ENCODE measurements around the gene DLGAP1. TPM values are rescaled to one million over a fixed set of nuclear protein-coding genes. Genes with fewer than 3 reads are reported as not detected.

DLGAP1 gene
- total and polyA plus RNA-seq, 2 experiments from 2014 or later = 0.13 to 0.22 TPM

DNA sequence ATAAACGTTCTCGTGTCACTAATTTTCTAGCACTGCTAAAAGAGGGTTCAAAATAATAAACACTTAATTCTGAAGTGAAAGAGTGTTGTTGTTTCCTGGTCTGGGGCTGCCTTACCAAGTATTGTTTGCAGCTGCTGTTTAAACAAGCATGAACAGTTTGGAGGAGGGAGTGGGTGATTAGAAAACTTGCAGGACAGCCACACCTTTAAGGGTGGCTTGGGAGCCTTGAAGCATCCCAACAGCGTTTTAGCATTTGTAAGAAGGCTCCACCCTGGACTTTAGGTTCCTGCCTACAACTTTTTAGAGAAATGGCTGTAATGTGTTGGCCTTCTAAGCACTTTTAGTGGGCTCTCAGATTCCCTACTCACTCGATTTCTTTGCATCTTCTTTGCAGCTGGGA, 633.6 kb downstream of the DLGAP1 start:
- Histone ChIP-seq H3K27me3 (replicated peaks; ENCODE audit: insufficient read depth) (no peaks in the 10 kb centered on the region), H3K4me2 (ENCODE audit: unreplicated experiment) (no peak overlapping the region), H3K9me2 (ENCODE audit: insufficient read depth) (no peaks in the 10 kb centered on the region), H3K27ac (no peak overlapping the region), H3K4me3 (no peak overlapping the region), H3K9ac (no peak overlapping the region), H3F3A (ENCODE audit: insufficient read depth) (peaks cover 13% of the 10 kb centered on the region), H4K20me1 (ENCODE audit: insufficient read depth) (no peaks in the 10 kb centered on the region), H3K4me1 (ENCODE audit: insufficient read depth) (peaks cover 13% of the 10 kb centered on the region), H3K36me3 (ENCODE audit: low read depth) (no peaks in the 10 kb centered on the region), H3K79me2 (ENCODE audit: insufficient read depth) (no peaks in the 10 kb centered on the region), H3K9me3 (ENCODE audit: low read depth) (no peaks in the 10 kb centered on the region), H2AFZ (no peak overlapping the region)
- TF ChIP-seq EZH2phosphoT487 (IDR thresholded peaks at IDR 0.05; ENCODE audit: insufficient read depth, low read depth) (no peak), EZH2 (IDR thresholded peaks at IDR 0.05; ENCODE audit: insufficient read depth, poor library complexity, severe bottlenecking) (no peak)
- in situ Hi-C loops (cut with MboI) = no loop called here
- WGBS, 2 experiments (ENCODE audit: low coverage in 1 of 2, low lambda C conversion rate in 2 of 2, missing lambda C conversion rate in 2 of 2) = 64 to 72% methylated on average over 4 of the region's 4 CpGs
- DNase-seq = no peak

DNA sequence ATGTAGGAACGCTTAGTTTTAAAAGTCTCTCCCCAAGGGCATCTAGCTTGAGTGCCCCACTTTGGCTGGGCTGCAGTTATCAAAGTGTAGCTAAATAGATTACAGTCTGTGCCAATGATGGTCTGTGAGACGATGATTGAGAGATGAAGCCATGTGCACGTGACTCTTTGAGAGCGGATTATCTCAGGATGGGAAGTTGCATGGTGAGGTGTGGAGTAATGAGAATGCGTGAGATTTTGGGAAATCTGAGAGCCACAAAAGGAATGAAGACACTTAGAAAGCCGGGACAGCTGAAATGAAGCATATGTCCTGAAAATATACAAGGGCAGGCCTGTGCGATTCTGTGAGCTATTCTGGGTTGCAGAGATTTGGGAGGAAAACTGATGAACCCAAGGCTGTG, 635.1 kb downstream of the DLGAP1 start:
- Histone ChIP-seq H3K4me1 (ENCODE audit: insufficient read depth) (peaks cover 28% of the 10 kb centered on the region), H3K4me3 (no peak overlapping the region), H3K9me2 (ENCODE audit: insufficient read depth) (no peaks in the 10 kb centered on the region), H2AFZ (no peak overlapping the region), H3K79me2 (ENCODE audit: insufficient read depth) (no peaks in the 10 kb centered on the region), H3K27me3 (replicated peaks; ENCODE audit: insufficient read depth) (no peaks in the 10 kb centered on the region), H3K9ac (no peak overlapping the region), H3K9me3 (ENCODE audit: low read depth) (no peaks in the 10 kb centered on the region), H3K27ac (no peak overlapping the region), H3K4me2 (ENCODE audit: unreplicated experiment) (no peak overlapping the region), H3F3A (ENCODE audit: insufficient read depth) (peaks cover 29% of the 10 kb centered on the region), H4K20me1 (ENCODE audit: insufficient read depth) (no peaks in the 10 kb centered on the region), H3K36me3 (ENCODE audit: low read depth) (no peaks in the 10 kb centered on the region)
- WGBS, 2 experiments (ENCODE audit: low coverage in 1 of 2, low lambda C conversion rate in 2 of 2, missing lambda C conversion rate in 2 of 2) = 99% methylated on average over 7 of the region's 7 CpGs
- in situ Hi-C loops (cut with MboI) = no loop called here
- no peak for DNase-seq
- TF ChIP-seq EZH2phosphoT487 (IDR thresholded peaks at IDR 0.05; ENCODE audit: insufficient read depth, low read depth) (no peak), EZH2 (IDR thresholded peaks at IDR 0.05; ENCODE audit: insufficient read depth, poor library complexity, severe bottlenecking) (no peak)

DNA sequence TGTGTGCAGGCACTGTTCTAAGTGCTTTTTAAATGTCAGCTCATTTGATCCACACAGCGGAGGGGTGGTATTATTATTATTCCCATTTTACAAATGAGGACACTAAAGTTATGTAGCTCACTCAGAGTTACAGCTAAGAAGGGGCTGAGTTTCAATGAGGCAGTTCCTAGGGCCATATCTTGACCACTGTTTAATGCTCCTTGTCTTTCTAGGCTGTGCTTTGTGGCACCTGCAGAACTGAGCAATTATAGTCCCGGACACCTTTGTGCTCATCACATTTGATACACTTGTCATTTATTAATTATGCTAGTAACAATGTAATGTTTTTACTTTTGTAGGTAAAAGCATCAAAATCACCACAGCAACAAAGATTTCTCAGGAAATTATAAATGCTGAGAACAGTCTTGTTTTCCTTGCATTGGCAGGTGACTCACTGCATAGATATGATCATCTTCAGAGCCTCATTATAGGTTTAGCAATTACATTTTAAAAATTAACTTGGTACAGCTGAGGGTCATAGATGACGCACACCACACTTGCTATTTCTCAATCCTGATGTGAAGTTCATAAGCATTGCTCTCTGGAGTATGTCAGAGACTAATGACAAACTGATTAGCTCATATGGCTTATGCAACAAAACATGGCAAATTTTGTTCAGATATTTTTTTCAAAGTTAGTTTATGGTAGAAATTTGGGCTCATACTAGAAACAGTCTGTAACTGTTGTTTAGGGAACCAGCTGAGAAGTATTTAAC, 638.3 kb downstream of the DLGAP1 start:
- peak overlapping the region; percentile 58 for H3K9ac ChIP-seq
- in situ Hi-C loops (cut with MboI) = no loop called here
- peaks cover 35% of the 10 kb centered on the region for H3F3A ChIP-seq (ENCODE audit: insufficient read depth)
- H3K27me3 ChIP-seq (replicated peaks; ENCODE audit: insufficient read depth) = no peaks in the 10 kb centered on the region
- H3K36me3 ChIP-seq (ENCODE audit: low read depth) = no peaks in the 10 kb centered on the region
- no peak overlapping the region for H3K4me3 ChIP-seq
- DNase-seq = peak; percentile 95
- WGBS, 2 experiments (ENCODE audit: low coverage in 1 of 2, low lambda C conversion rate in 2 of 2, missing lambda C conversion rate in 2 of 2) = 39 to 41% methylated on average over 3 of the region's 3 CpGs
- no peaks in the 10 kb centered on the region for H3K9me2 ChIP-seq (ENCODE audit: insufficient read depth)
- H3K4me2 ChIP-seq (ENCODE audit: unreplicated experiment) = peak overlapping the region; percentile 52
- no peaks in the 10 kb centered on the region for H3K9me3 ChIP-seq (ENCODE audit: low read depth)
- no peak for TF ChIP-seq EZH2 (IDR thresholded peaks at IDR 0.05; ENCODE audit: insufficient read depth, poor library complexity, severe bottlenecking)
- no peak for TF ChIP-seq EZH2phosphoT487 (IDR thresholded peaks at IDR 0.05; ENCODE audit: insufficient read depth, low read depth)
- H4K20me1 ChIP-seq (ENCODE audit: insufficient read depth) = no peaks in the 10 kb centered on the region
- no peaks in the 10 kb centered on the region for H3K79me2 ChIP-seq (ENCODE audit: insufficient read depth)
- H3K27ac ChIP-seq = peak overlapping the region; percentile 79
- H2AFZ ChIP-seq = peak overlapping the region; percentile 55
- H3K4me1 ChIP-seq (ENCODE audit: insufficient read depth) = peaks cover 37% of the 10 kb centered on the region

DNA sequence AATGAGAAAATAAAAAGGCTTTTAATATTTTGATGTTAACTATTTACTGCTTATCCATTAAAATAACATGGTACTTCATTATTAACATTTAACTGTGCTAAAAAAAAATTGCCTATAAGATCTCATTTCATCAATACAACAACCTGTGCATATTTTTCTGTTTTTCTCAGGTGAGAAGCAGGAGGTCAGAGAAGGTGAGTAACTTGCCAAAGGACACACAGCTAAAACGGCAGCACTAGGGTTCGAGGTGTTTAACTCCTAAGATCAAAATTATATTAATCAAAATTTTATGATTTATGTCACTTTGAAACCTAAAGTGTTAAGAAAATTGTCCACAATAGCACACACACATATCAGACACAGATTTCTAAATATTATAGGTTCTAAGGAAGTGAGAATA, 639.1 kb downstream of the DLGAP1 start:
- 95 to 96% methylated on average over 2 of the region's 2 CpGs for WGBS, 2 experiments (ENCODE audit: low coverage in 1 of 2, low lambda C conversion rate in 2 of 2, missing lambda C conversion rate in 2 of 2)
- no peaks in the 10 kb centered on the region for H3K9me3 ChIP-seq (ENCODE audit: low read depth)
- H2AFZ ChIP-seq = no peak overlapping the region
- H3K27ac ChIP-seq = peak overlapping the region; percentile 79
- H3K9me2 ChIP-seq (ENCODE audit: insufficient read depth) = no peaks in the 10 kb centered on the region
- no peak for DNase-seq
- no peaks in the 10 kb centered on the region for H3K36me3 ChIP-seq (ENCODE audit: low read depth)
- H3K9ac ChIP-seq = peak overlapping the region; percentile 58; the same call in 1 of the 2 replicates
- no peak overlapping the region for H3K4me3 ChIP-seq
- in situ Hi-C loops (cut with MboI) = no loop called here
- H3F3A ChIP-seq (ENCODE audit: insufficient read depth) = peaks cover 35% of the 10 kb centered on the region
- H3K4me1 ChIP-seq (ENCODE audit: insufficient read depth) = peaks cover 37% of the 10 kb centered on the region
- TF ChIP-seq EZH2 (IDR thresholded peaks at IDR 0.05; ENCODE audit: insufficient read depth, poor library complexity, severe bottlenecking) (no peak), EZH2phosphoT487 (IDR thresholded peaks at IDR 0.05; ENCODE audit: insufficient read depth, low read depth) (no peak)
- H4K20me1 ChIP-seq (ENCODE audit: insufficient read depth) = no peaks in the 10 kb centered on the region
- H3K79me2 ChIP-seq (ENCODE audit: insufficient read depth) = no peaks in the 10 kb centered on the region
- peak overlapping the region; percentile 16 for H3K4me2 ChIP-seq (ENCODE audit: unreplicated experiment)
- no peaks in the 10 kb centered on the region for H3K27me3 ChIP-seq (replicated peaks; ENCODE audit: insufficient read depth)
